PC-9 (cell line): ENCODE measurements around the gene KRT36.

Source experiments
- CTCF ChIP-seq: fragments of 200-600 bp; sonication (generic); conservative IDR thresholded peaks from 2 replicates; pipeline ENCODE4 v1.6.1; 2017; ENCODE audit warnings: mixed run types, antibody characterized with exemption, mild to moderate bottlenecking, moderate library complexity
- EZH2 ChIP-seq: fragments of 200-600 bp; sonication (generic); IDR thresholded peaks from 2 replicates; pipeline ENCODE4 v1.8.0; 2017; ENCODE audit warnings: antibody characterized with exemption, low read depth

GRCh38 chr17:41507315-41507880 is 17.7 kb upstream of the KRT36 start:
- no peak for TF ChIP-seq CTCF
- TF ChIP-seq EZH2 = no peak
